VCaP (cell line): ENCODE data around the gene HSPH1.

ENCODE experiments used
- H3K27ac ChIP-seq: fragments of 450-650 bp; 2 replicates; pipeline ENCODE4 v1.5.1; 2017
- CTCF ChIP-seq: fragments of 450-650 bp; conservative IDR thresholded peaks from 2 replicates; pipeline ENCODE4 v1.5.1; 2017; ENCODE audit warnings: mild to moderate bottlenecking, moderate library complexity

HSPH1 gene

GRCh38 chr13:31161557-31162150, at the start of gene HSPH1:
Gene HSPH1, minus strand, starts transcription at chr13:31161904. Its CDS starts 322 bp downstream, at chr13:31161582.
- peak; percentile 33 for TF ChIP-seq CTCF
- H3K27ac ChIP-seq: peak within 1 kb of the TSS; percentile 86

GRCh38 chr13:31209841-31210210, 48.1 kb upstream of the HSPH1 start:
- no peak for TF ChIP-seq CTCF
- no peak overlapping the region for H3K27ac ChIP-seq

GRCh38 chr13:31209172-31209840, 47.6 kb upstream of the HSPH1 start:
- no peak overlapping the region for H3K27ac ChIP-seq
- TF ChIP-seq CTCF: no peak

GRCh38 chr13:31208559-31209122, 46.9 kb upstream of the HSPH1 start:
- no peak for TF ChIP-seq CTCF
- no peak overlapping the region for H3K27ac ChIP-seq

GRCh38 chr13:31207661-31208552, 46.2 kb upstream of the HSPH1 start:
- H3K27ac ChIP-seq: no peak overlapping the region
- no peak for TF ChIP-seq CTCF

- H3K27ac ChIP-seq: no peak overlapping the region
- TF ChIP-seq CTCF: no peak
These were observed 42.9 kb upstream of the HSPH1 start for GRCh38 chr13:31204592-31204991.
